Muscle layer of colon (tissue), 2 donors: ENCODE measurements around the gene RHOXF1.
"Not testable (repeated sequence)": the region's sequence is repeated elsewhere in the genome, so short reads cannot be mapped to it uniquely, and the experiment has no call there.

Source experiments
- H3K27ac ChIP-seq: one replicate; pipeline ENCODE4 v1.7.0; 2013; ENCODE audit warnings: low read depth, mild to moderate bottlenecking, low read length, moderate library complexity
- H3K27me3 ChIP-seq, 2 donors: one replicate each; pipeline ENCODE4 v1.7.0; 2013; ENCODE audit warnings: low read length in 2 of 2, mild to moderate bottlenecking in 2 of 2; ENCODE audit not compliant: insufficient read depth in 2 of 2, control insufficient read depth in 1 of 2
- H3K36me3 ChIP-seq: one replicate; pipeline ENCODE4 v1.7.0; 2013; ENCODE audit warnings: mild to moderate bottlenecking, low read length; ENCODE audit not compliant: insufficient read depth
- H3K4me1 ChIP-seq: one replicate; pipeline ENCODE4 v1.7.0; 2013; ENCODE audit warnings: mild to moderate bottlenecking, low read length; ENCODE audit not compliant: insufficient read depth
- H3K4me3 ChIP-seq, 2 donors: one replicate each; pipeline ENCODE4 v1.7.0; 2013; ENCODE audit warnings: low read length in 2 of 2, low read depth in 1 of 2, mild to moderate bottlenecking in 1 of 2, moderate library complexity in 1 of 2
- H3K9ac ChIP-seq: one replicate; pipeline ENCODE4 v1.7.0; 2013; ENCODE audit warnings: low read length
- H3K9me3 ChIP-seq: one replicate; pipeline ENCODE4 v1.7.0; 2013; ENCODE audit warnings: mild to moderate bottlenecking, low read length
- donor health status: abdominal sarcoma.
- donor health status: Adenocarcinoma of cecum.

The RHOXF1 gene

GRCh38 chrX:120066169-120066568 is 49.5 kb downstream of the RHOXF1 start:
- not testable (repeated sequence) for H3K4me3 ChIP-seq, H3K9me3 ChIP-seq, H3K9ac ChIP-seq, H3K36me3 ChIP-seq, H3K4me1 ChIP-seq, H3K27ac ChIP-seq, H3K27me3 ChIP-seq
